Fibroblast of skin of right quadriceps (primary cell): ENCODE data around the gene IGFL3.
"Not testable (repeated sequence)": the region's sequence is repeated elsewhere in the genome, so short reads cannot be mapped to it uniquely, and the experiment has no call there.

Experiments
- DNase-seq: peaks from one replicate; pipeline ENCODE4 v3.0.0-alpha.2; 2013

Gene IGFL3

GRCh38 chr19:46118136-46118535, 6.4 kb downstream of the IGFL3 start:
- no peak for DNase-seq

GRCh38 chr19:46116121-46116520, 8.4 kb downstream of the IGFL3 start:
- no peak for DNase-seq

- DNase-seq, result peak; percentile 70
These were observed 8.9 kb downstream of the IGFL3 start for GRCh38 chr19:46115396-46116106.

GRCh38 chr19:46113726-46114125, 10.8 kb downstream of the IGFL3 start:
- no peak for DNase-seq

GRCh38 chr19:46112527-46112926, 12.0 kb downstream of the IGFL3 start:
- no peak for DNase-seq

GRCh38 chr19:46111376-46111775, 13.1 kb downstream of the IGFL3 start:
- no peak for DNase-seq

GRCh38 chr19:46109876-46110275, 14.6 kb downstream of the IGFL3 start:
- no peak for DNase-seq

GRCh38 chr19:46107371-46107770, 17.1 kb downstream of the IGFL3 start:
- peak; percentile 42 for DNase-seq

- not testable (repeated sequence) for DNase-seq
These were observed 22.2 kb downstream of the IGFL3 start for GRCh38 chr19:46102333-46102732.

GRCh38 chr19:46101293-46101692, 23.2 kb downstream of the IGFL3 start:
- no peak for DNase-seq

- no peak for DNase-seq
These were observed 24.1 kb downstream of the IGFL3 start for GRCh38 chr19:46100344-46100743.

GRCh38 chr19:46090444-46090843, 34.0 kb downstream of the IGFL3 start:
- no peak for DNase-seq

GRCh38 chr19:46089432-46089831, 35.1 kb downstream of the IGFL3 start:
- DNase-seq, result no peak

GRCh38 chr19:46088101-46088500, 36.4 kb downstream of the IGFL3 start:
- DNase-seq, result no peak

GRCh38 chr19:46085888-46086287, 38.6 kb downstream of the IGFL3 start:
- no peak for DNase-seq

- peak; percentile 20 for DNase-seq
These were observed 41.8 kb downstream of the IGFL3 start for GRCh38 chr19:46082728-46083050.

GRCh38 chr19:46081928-46082727, 42.4 kb downstream of the IGFL3 start:
- DNase-seq, result peak; percentile 60

GRCh38 chr19:46080561-46080960, 43.9 kb downstream of the IGFL3 start:
- peak; percentile 93 for DNase-seq

- no peak for DNase-seq
These were observed 44.9 kb downstream of the IGFL3 start for GRCh38 chr19:46079576-46079975.

GRCh38 chr19:46078573-46079332, 45.7 kb downstream of the IGFL3 start:
- DNase-seq, result peak; percentile 76

GRCh38 chr19:46077815-46078167, 46.7 kb downstream of the IGFL3 start:
- DNase-seq, result no peak

- DNase-seq, result peak; percentile 82
These were observed 47.3 kb downstream of the IGFL3 start for GRCh38 chr19:46076951-46077814.
